Measurements from ENCODE around the gene NAA16. TPM values are rescaled to one million over a fixed set of nuclear protein-coding genes. Genes with fewer than 3 reads are reported as not detected.

NAA16 gene
- total RNA-seq, 1 experiment from 2014 or later: 32.4 TPM

- H3K27me3 Mint-ChIP-seq (ENCODE audit: insufficient read depth, unreplicated experiment): no peaks in the 10 kb centered on the region
- H3K36me3 ChIP-seq (ENCODE audit: control insufficient read depth, insufficient read depth, low read length): no peaks in the 10 kb centered on the region
- DNase-seq: no peak
- H3K27ac Mint-ChIP-seq (ENCODE audit: unreplicated experiment): no peak overlapping the region
- H3K36me3 Mint-ChIP-seq (ENCODE audit: insufficient read depth, unreplicated experiment): peaks cover 16% of the 10 kb centered on the region
- H3K27me3 ChIP-seq (replicated peaks; ENCODE audit: control insufficient read depth, insufficient read depth, low read length): no peaks in the 10 kb centered on the region
- no peaks in the 10 kb centered on the region for H3K9me3 ChIP-seq
- ChIA-PET CTCF (no interaction called here), POLR2A (no interaction called here)
- H3K4me1 Mint-ChIP-seq (ENCODE audit: low read depth, unreplicated experiment): peaks cover 7% of the 10 kb centered on the region
- H3K9me3 Mint-ChIP-seq (ENCODE audit: unreplicated experiment): no peaks in the 10 kb centered on the region
- intact Hi-C loops (cut with micrococcal nuclease; ENCODE audit: unreplicated experiment): no loop called here
- TF ChIP-seq CTCF (IDR thresholded peaks at IDR 0.05; ENCODE audit: insufficient read depth in 1 of 2, low read depth in 1 of 2, low read length in 1 of 2, severe bottlenecking in 1 of 2, unreplicated experiment in 1 of 2): no peak
- no TSS peak for BruUV-seq (replicated peaks)
- no peak overlapping the region for H3K4me3 ChIP-seq (ENCODE audit: low read depth, low read length)
- H3K4me3 Mint-ChIP-seq (ENCODE audit: unreplicated experiment): no peak overlapping the region
- peaks cover 22% of the 10 kb centered on the region for H3K4me1 ChIP-seq
Observed at GRCh38 chr13:41317243-41317642, 6.2 kb downstream of the NAA16 start.

GRCh38 chr13:41325752-41326151, 14.7 kb downstream of the NAA16 start:
- intact Hi-C loops (cut with micrococcal nuclease; ENCODE audit: unreplicated experiment): no loop called here
- ChIA-PET CTCF (no interaction called here), POLR2A (no interaction called here)
- H3K4me1 Mint-ChIP-seq (ENCODE audit: low read depth, unreplicated experiment): no peaks in the 10 kb centered on the region
- TF ChIP-seq CTCF (IDR thresholded peaks at IDR 0.05; ENCODE audit: insufficient read depth in 1 of 2, low read depth in 1 of 2, low read length in 1 of 2, severe bottlenecking in 1 of 2, unreplicated experiment in 1 of 2): no peak
- BruUV-seq (replicated peaks): no TSS peak
- H3K9me3 Mint-ChIP-seq (ENCODE audit: unreplicated experiment): no peaks in the 10 kb centered on the region
- no peak overlapping the region for H3K4me3 Mint-ChIP-seq (ENCODE audit: unreplicated experiment)
- H3K36me3 Mint-ChIP-seq (ENCODE audit: insufficient read depth, unreplicated experiment): peaks cover 61% of the 10 kb centered on the region
- no peaks in the 10 kb centered on the region for H3K27me3 Mint-ChIP-seq (ENCODE audit: insufficient read depth, unreplicated experiment)
- Histone ChIP-seq H3K9me3 (no peaks in the 10 kb centered on the region), H3K27me3 (replicated peaks; ENCODE audit: control insufficient read depth, insufficient read depth, low read length) (no peaks in the 10 kb centered on the region), H3K4me3 (ENCODE audit: low read depth, low read length) (no peak overlapping the region), H3K4me1 (no peaks in the 10 kb centered on the region), H3K36me3 (ENCODE audit: control insufficient read depth, insufficient read depth, low read length) (no peaks in the 10 kb centered on the region)
- H3K27ac Mint-ChIP-seq (ENCODE audit: unreplicated experiment): no peak overlapping the region
- DNase-seq: no peak

GRCh38 chr13:41326661-41327060, 15.6 kb downstream of the NAA16 start:
- H3K9me3 ChIP-seq: no peaks in the 10 kb centered on the region
- H3K4me3 ChIP-seq (ENCODE audit: low read depth, low read length): no peak overlapping the region
- DNase-seq: no peak
- H3K4me3 Mint-ChIP-seq (ENCODE audit: unreplicated experiment): no peak overlapping the region
- no peaks in the 10 kb centered on the region for H3K4me1 Mint-ChIP-seq (ENCODE audit: low read depth, unreplicated experiment)
- ChIA-PET CTCF (no interaction called here), POLR2A (no interaction called here)
- H3K4me1 ChIP-seq: no peaks in the 10 kb centered on the region
- H3K27ac Mint-ChIP-seq (ENCODE audit: unreplicated experiment): no peak overlapping the region
- intact Hi-C loops (cut with micrococcal nuclease; ENCODE audit: unreplicated experiment): no loop called here
- no peaks in the 10 kb centered on the region for H3K9me3 Mint-ChIP-seq (ENCODE audit: unreplicated experiment)
- H3K36me3 ChIP-seq (ENCODE audit: control insufficient read depth, insufficient read depth, low read length): no peaks in the 10 kb centered on the region
- peaks cover 60% of the 10 kb centered on the region for H3K36me3 Mint-ChIP-seq (ENCODE audit: insufficient read depth, unreplicated experiment)
- no peaks in the 10 kb centered on the region for H3K27me3 Mint-ChIP-seq (ENCODE audit: insufficient read depth, unreplicated experiment)
- no peaks in the 10 kb centered on the region for H3K27me3 ChIP-seq (replicated peaks; ENCODE audit: control insufficient read depth, insufficient read depth, low read length)
- TF ChIP-seq CTCF (IDR thresholded peaks at IDR 0.05; ENCODE audit: insufficient read depth in 1 of 2, low read depth in 1 of 2, low read length in 1 of 2, severe bottlenecking in 1 of 2, unreplicated experiment in 1 of 2): no peak
- no TSS peak for BruUV-seq (replicated peaks)

Data from Caco-2 (cell line).